Stimulated activated CD8-positive, alpha-beta memory T cell treated with anti-CD3 and anti-CD28 coated beads, Interleukin-15, amount 100 ng/mL, for 24 hours (primary cell): Measurements from ENCODE around the gene ZNF804B.

Experiments
- DNase-seq: peaks from one replicate; pipeline ENCODE4 v3.0.0-alpha.2; 2020; ENCODE audit warnings: low read depth

Gene ZNF804B

GRCh38 chr7:88835147-88835728 lies 75.7 kb downstream of the ZNF804B start:
- no peak for DNase-seq

DNA sequence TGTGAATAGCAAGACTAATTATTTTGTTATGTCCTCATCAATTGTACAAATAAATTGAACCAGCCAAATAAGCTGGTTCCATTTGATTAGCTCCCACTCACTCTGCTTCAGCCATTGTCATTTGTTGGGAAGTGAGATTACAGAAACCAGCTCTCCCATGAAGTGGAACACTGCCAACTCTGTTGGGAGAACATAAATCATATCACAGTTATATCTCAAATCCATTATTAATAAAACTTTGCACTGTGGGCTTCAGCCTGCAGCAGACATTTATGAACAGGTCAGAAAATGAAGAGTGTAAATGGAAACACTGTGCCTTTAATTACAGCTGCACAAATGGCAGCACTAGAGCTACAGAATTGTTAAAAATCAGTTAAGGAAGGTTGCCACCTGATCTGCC lies 82.7 kb downstream of the ZNF804B start:
- no peak for DNase-seq

DNA sequence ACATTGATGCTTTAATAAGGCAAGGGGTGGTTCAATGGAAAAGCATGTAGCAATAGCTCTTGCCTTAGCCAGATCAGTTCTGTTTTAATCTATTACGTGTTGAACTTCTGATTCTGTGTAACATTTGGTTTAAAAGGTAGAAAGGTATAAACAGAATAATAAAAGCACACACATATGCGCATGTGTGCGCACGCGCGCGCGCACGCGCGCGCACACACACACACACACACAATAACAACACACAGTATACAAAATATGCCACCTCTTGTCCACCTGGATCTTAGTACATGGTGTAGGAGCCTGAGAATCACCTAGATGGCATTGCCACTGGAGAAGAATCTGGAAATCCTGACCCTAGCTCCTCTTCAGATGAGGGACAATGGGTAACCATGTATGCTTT lies 85.6 kb downstream of the ZNF804B start:
- no peak for DNase-seq

- DNase-seq: no peak
Measured at GRCh38 chr7:88851220-88851619, 91.7 kb downstream of the ZNF804B start.

DNA sequence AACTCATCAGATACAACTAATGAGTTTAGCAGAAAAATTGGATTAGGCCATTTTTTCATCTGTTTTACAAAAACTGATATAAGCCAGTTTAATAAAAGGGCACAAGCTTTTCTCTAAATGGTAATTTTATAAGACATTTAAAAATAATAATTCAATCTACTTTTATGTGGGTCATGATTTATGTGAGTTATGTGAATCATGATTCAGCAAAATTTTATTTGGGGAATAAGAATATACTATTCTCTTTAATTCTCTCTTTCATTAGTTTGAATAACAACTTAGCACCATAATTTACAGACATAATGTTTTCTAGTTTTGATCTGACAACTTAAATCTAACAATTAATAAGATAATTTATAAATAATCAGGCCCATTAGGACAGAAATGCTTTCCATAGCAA lies 99.8 kb downstream of the ZNF804B start:
- DNase-seq: no peak

DNA sequence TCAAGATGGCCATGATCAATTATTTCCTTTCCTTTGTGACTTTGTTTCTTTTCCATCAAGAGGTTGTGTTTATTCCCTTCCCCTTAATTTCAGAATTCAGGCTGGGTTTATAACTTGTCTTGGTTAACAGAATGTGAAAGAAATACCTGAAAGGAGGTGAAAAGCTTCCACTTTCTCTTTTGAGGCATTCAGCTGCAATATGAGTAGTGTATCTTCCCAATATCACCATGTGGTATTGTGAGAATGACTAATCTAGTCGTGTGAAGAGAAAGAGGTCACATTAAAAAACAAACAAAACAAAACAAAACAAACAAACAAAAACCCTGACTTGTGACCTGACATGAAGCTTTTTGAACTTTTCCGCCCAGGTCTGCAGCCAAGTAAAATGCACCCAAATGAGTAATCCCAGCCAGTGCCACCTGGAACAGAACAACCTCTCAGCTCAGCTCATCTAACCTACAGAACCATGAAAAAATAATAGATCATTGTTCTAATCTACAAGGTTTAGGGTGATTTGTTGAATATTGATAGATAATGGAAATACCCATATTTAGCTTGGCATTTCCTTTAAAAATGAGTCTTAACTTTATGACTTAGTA lies 106.9 kb downstream of the ZNF804B start:
- no peak for DNase-seq

DNA sequence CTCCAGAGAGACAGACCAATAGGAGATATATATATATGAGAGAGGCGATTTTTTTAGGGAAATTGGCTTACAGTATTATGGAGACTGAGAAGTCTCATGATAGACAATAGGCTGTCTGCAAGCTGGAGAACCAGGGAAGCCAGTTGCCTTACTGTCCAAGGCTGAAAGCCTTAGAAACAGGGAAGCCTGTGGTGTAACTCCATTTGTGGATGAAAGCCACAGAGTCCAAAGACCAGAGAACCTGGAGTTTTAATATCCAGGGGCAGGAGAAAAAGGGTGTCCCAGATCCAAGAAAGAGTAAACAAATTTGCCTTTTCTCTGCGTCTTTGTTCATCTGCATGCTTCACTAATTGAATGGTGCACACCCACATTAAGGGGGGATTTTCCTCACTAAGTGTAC lies 107.7 kb downstream of the ZNF804B start:
- no peak for DNase-seq

- DNase-seq: no peak
Measured at GRCh38 chr7:88868456-88868855, 109.0 kb downstream of the ZNF804B start.

GRCh38 chr7:88881136-88881535 lies 121.6 kb downstream of the ZNF804B start:
- no peak for DNase-seq

GRCh38 chr7:88885131-88885530 lies 125.6 kb downstream of the ZNF804B start:
- DNase-seq: no peak

DNA sequence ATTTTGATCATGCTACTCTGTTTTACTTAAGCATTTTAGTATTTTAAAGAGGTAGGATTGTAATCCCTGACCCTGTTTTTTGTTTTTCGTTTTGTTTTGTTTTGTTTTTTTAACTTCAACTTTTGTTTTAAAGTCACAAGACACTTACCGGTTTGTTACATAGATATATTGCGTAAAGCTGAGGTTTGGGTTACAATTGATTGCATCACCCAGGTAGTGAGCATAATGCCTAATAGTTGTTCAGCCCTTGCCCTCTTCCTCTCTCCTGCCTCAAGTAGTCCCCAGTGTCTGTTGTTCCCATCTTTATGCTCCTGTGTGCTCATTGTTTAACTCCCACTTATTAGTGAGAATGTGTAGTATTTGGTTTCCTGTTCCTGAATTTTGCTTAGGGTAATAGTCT lies 129.2 kb downstream of the ZNF804B start:
- DNase-seq: no peak

- DNase-seq: no peak
Measured at GRCh38 chr7:88910516-88910915, 151.0 kb downstream of the ZNF804B start.

- no peak for DNase-seq
Measured at GRCh38 chr7:88912852-88913251, 153.4 kb downstream of the ZNF804B start.

DNA sequence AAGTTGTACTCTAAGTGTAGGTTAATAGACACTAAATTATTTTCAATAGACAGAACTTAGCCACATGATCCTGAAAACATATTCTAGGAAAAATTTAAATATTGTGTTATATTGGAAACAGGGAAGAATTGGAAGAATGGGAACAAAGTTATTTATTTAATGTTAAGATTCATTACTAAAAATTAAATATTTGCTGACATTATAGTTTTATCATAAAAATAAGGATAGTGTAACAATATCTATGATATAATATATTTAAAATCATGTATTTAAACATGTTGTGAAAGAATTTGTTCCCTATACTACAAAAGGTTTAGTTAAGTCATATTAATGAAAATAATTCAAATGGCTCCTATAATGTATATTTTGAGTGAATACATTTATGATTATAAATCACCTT lies 156.1 kb downstream of the ZNF804B start:
- DNase-seq: no peak

GRCh38 chr7:88919478-88920131 lies 160.1 kb downstream of the ZNF804B start:
- DNase-seq: no peak

DNA sequence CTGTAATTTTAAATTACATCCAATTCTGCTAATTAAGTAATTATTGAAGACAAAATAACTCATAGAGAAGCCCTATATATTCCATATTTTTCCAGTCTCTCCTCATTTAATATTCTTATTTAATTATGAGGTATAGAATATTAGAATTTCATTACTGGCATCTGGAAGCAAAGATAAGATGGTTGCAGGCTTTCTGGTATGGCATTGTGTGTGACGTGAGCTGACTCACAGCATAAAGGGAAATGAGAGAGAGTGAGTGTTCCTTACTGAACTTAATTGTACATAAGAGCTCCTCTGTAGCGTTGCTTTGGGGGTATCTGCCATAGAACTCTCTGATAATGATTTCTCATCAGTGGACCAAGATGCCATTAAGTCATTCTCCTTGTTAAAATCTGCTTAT lies 163.4 kb downstream of the ZNF804B start:
- DNase-seq: no peak

DNA sequence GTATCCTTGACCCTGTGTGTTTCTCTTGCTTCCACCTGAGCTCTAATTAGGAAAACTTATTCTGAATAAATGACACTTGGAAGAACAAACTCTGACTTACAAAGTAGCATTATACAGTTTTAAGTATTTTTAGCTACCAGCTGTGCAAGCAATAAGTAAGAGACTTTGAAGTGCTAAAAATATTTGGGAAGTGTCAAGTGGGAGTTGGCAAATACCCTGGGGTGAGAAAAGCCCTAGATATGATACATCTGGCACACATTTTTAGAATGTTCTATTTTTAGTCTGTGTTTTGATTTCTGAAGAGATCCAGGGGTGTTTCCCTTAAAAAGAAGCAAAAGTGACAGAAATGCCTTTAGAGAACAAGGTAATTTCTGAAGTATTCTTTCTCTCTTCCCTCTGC lies 168.8 kb downstream of the ZNF804B start:
- no peak for DNase-seq

DNA sequence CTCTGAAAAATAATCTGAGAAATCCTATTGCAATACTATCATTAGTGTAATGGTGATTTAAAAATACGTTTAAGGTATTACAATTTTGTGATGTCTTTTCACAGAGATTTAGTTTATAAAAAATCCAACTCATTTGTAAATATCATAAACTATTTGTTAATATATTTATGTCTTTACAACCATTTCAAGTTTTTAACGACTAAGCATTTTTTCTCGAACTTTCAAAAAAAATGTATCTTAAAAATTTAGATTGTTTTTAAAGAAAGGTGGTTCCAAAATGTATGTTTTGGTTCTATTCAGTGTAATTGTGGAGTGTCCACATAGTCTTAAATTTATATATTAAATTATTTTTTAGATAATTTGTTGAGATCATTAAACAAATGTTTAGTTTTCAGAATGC lies 170.2 kb downstream of the ZNF804B start:
- no peak for DNase-seq

DNA sequence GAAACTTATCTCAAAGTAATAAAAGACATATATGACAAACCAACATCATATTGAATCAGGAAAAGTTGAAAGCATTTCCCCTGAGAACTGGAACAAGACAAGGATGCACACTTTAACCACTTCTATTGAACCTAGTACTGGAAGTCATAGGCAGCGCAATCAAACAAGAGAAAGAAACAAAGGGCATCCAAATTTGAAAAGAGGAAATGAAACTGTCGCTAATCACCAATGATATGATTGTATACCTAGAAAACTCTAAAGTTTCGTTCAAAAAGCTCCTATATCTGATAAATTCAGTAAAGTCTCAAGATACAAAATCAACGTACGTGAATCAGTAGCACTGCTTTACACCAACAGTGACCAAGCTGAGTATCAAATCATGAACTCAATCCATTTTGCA lies 173.8 kb downstream of the ZNF804B start:
- no peak for DNase-seq

DNA sequence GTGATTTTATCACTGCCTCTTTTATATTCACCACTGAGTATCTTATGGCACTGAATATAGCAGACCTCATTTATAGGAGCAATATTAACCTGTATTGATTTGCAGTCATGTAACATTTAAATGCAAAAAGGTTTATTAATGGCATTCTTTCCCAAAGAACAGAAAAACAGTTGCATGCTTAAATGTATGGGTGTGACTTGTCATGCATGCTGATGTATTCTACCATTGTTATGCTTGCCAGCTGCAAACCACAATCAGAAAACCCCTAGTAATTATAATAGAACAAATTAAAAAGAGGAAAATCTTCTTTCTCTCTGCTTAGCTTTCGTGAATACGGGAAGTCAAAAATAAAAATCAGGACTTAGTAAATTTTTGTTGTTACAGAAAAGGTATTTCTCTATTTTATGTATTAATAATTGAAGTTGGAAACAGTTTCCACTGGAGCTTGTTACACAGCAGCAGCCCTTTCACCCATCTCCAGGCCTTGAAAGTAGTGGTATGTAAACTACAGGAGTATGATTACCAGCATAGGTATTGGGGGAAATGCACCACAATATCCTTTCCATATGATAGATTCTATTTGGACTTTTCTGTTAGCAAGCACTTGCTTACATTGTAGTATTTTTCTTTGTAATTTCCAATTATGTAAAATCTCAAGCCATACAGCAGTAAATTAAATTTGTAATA lies 183.5 kb downstream of the ZNF804B start:
- DNase-seq: no peak

DNA sequence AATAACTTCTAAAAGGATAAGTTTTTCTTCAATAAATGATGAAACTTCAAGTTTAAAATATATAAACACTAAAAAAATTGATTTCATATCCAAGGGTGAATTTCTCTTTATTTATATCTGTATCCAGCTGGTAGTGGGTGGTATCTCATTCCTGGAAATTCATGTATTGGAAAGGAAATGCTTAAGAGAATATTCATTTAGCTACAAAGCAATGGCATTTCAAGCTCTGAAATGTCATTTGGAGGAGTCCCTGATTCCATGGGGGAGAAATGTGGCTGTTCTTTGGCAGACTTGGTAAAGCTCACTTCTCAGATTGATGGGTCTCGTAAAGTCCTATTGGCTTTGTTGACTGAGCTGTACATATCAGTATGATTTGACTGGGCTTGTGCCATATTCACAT lies 192.3 kb downstream of the ZNF804B start:
- no peak for DNase-seq

DNA sequence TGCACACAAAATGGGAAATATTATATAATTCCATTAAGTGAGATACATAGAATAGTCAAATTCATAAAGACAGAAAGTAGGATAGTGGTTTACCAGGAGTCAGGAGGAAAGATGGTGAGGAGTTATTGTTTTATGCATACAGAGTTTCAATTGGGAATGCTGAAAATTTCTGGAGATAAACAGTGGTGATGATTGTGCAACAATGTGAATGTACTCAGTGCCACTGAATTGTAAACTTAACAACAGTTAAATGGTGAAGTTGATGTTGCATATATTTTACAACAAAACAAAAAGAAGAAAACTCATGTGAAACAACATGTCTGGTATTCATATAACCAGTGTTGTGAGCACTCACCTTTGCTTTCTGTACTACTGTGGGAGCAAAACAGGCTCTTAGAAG lies 204.9 kb downstream of the ZNF804B start:
- no peak for DNase-seq

- no peak for DNase-seq
Measured at GRCh38 chr7:88965371-88965770, 205.9 kb downstream of the ZNF804B start.
